GM12878 (cell line): Measurements from ENCODE around the gene PCARE. TPM values are rescaled to one million over a fixed set of nuclear protein-coding genes. Genes with fewer than 3 reads are reported as not detected.

Source experiments
- ATAC-seq: fragments of 200-7000 bp; cut with Tn5 transposase; 3 replicates; pipeline ENCODE4 v1.9.1; 2020; ENCODE audit warnings: mild to moderate bottlenecking, moderate library complexity
- BruUV-seq: library from RNA; stranded (reverse); fragments of 400-500 nt; replicated peaks from 2 replicates; lab custom pipeline; 2021; lab: Mats Ljungman, UMichigan
- CTCF ChIA-PET: fragments of 300-600 bp; sonication (Branson Sonifier 250); formaldehyde crosslinking; extraction: SDS; loops from one replicate; lab custom pipeline; 2021; ENCODE audit warnings: inconsistent platforms; lab: Yijun Ruan, JAX
- POLR2A ChIA-PET: fragments of 350-600 bp; formaldehyde crosslinking; extraction: SDS; loops from one replicate; lab custom pipeline; 2021; ENCODE audit warnings: inconsistent platforms; lab: Charles Lee
- RAD21 ChIA-PET: fragments of 300-600 bp; sonication (Branson Sonifier 250); formaldehyde crosslinking; loops from one replicate; lab custom pipeline; 2023; ENCODE audit warnings: antibody characterized with exemption; ENCODE audit not compliant: unreplicated experiment; lab: Charles Lee
- SMC1A ChIA-PET: fragments of 300-600 bp; sonication (Branson Sonifier 250); formaldehyde crosslinking; loops from one replicate; lab custom pipeline; 2023; ENCODE audit not compliant: unreplicated experiment, uncharacterized antibody; lab: Charles Lee
- DNase-seq: peaks from one replicate; pipeline ENCODE4 v3.0.0-alpha.2; 2011; ENCODE audit warnings: low read depth, low spot score
- FAIRE-seq: peaks from 3 replicates; lab custom pipeline; 2011; peaks lifted over from hg19 to GRCh38; lab: Jason Lieb, UNC
- H2AFZ ChIP-seq: 2 replicates; pipeline ENCODE4 v1.6.0; 2011; ENCODE audit warnings: low read depth, low read length, control low read depth; ENCODE audit not compliant: control insufficient read depth
- H3K27ac ChIP-seq: 2 replicates; pipeline ENCODE4 v1.5.1; 2011; ENCODE audit warnings: control low read depth; ENCODE audit not compliant: control insufficient read depth, insufficient read depth
- H3K27me3 ChIP-seq, 2 experiments: replicated peaks in 1 of 2; 2 replicates each; pipeline versions ENCODE4 v1.6.0 to v1.6.1; 2011; ENCODE audit warnings: low read length in 1 of 2; ENCODE audit not compliant: control insufficient read depth in 2 of 2, insufficient read depth in 2 of 2
- H3K36me3 ChIP-seq, 2 experiments: 2 replicates each; pipeline ENCODE4 v1.5.1; 2011; ENCODE audit warnings: low read length in 1 of 2; ENCODE audit not compliant: control insufficient read depth in 2 of 2, insufficient read depth in 2 of 2
- H3K4me1 ChIP-seq: 2 replicates; pipeline ENCODE4 v1.6.1; 2011; ENCODE audit warnings: mild to moderate bottlenecking, low read length, moderate library complexity, mixed read lengths; ENCODE audit not compliant: control insufficient read depth, insufficient read depth
- H3K4me2 ChIP-seq: 2 replicates; pipeline ENCODE4 v1.6.0; 2011; ENCODE audit warnings: control low read depth; ENCODE audit not compliant: control insufficient read depth, insufficient read depth
- H3K4me3 ChIP-seq: fragments of 200-600 bp; sonication (generic); 2 replicates; pipeline ENCODE4 v1.5.1; 2016
- H3K79me2 ChIP-seq: 2 replicates; pipeline ENCODE4 v1.6.0; 2011; ENCODE audit warnings: low read length; ENCODE audit not compliant: control insufficient read depth, insufficient read depth
- H3K9ac ChIP-seq: 2 replicates; pipeline ENCODE4 v1.8.0; 2011; ENCODE audit warnings: low read length, control low read depth, mixed read lengths; ENCODE audit not compliant: control insufficient read depth, insufficient read depth
- H3K9me3 ChIP-seq: replicated peaks from 3 replicates; pipeline ENCODE4 v1.5.1; 2011; ENCODE audit warnings: mild to moderate bottlenecking, low read length; ENCODE audit not compliant: control insufficient read depth, insufficient read depth
- H4K20me1 ChIP-seq: 2 replicates; pipeline ENCODE4 v1.6.0; 2011; ENCODE audit not compliant: control insufficient read depth, insufficient read depth
- BRCA1 ChIP-seq: IDR thresholded peaks from 2 replicates; pipeline ENCODE4 v1.6.1; 2011; ENCODE audit warnings: low read depth, low read length, improper control_type of control experiment
- CHD2 ChIP-seq: IDR thresholded peaks from 2 replicates; pipeline ENCODE4 v1.6.1; 2011; ENCODE audit warnings: low read depth, low read length, improper control_type of control experiment, borderline replicate concordance
- CREB1 ChIP-seq: IDR thresholded peaks from 2 replicates; pipeline ENCODE4 v1.6.1; 2012; ENCODE audit warnings: low read depth, mild to moderate bottlenecking, inconsistent platforms
- EED ChIP-seq: sonication (generic); IDR thresholded peaks from 2 replicates; pipeline ENCODE4 v1.6.1; 2016; ENCODE audit warnings: antibody characterized with exemption, low read depth
- IKZF1 ChIP-seq: fragments of 450-650 bp; conservative IDR thresholded peaks from 2 replicates; pipeline ENCODE4 v1.6.1; 2017; ENCODE audit warnings: antibody characterized with exemption, mild to moderate bottlenecking
- MEF2B ChIP-seq: fragments of 450-650 bp; IDR thresholded peaks from 2 replicates; pipeline ENCODE4 v1.6.1; 2018; ENCODE audit warnings: mild to moderate bottlenecking, moderate library complexity; ENCODE audit not compliant: partially characterized antibody, poor library complexity, severe bottlenecking
- RFX5 ChIP-seq: IDR thresholded peaks from 2 replicates; pipeline ENCODE4 v1.6.1; 2011; ENCODE audit warnings: low read depth, low read length, improper control_type of control experiment
- TBL1XR1 ChIP-seq: IDR thresholded peaks from 2 replicates; pipeline ENCODE4 v1.6.1; 2012; ENCODE audit warnings: low read depth, low read length, improper control_type of control experiment
- YBX1 ChIP-seq: fragments of 450-650 bp; IDR thresholded peaks from 2 replicates; pipeline ENCODE4 v1.6.1; 2016; ENCODE audit warnings: antibody characterized with exemption
- ZNF207 ChIP-seq: fragments of 450-650 bp; IDR thresholded peaks from 2 replicates; pipeline ENCODE4 v1.6.1; 2014; ENCODE audit warnings: antibody characterized with exemption, mild to moderate bottlenecking, borderline replicate concordance
- ZNF217 ChIP-seq: fragments of 450-650 bp; IDR thresholded peaks from 2 replicates; pipeline ENCODE4 v1.6.1; 2017; ENCODE audit warnings: antibody characterized with exemption, mild to moderate bottlenecking
- WGBS: methylation state at CpG from one replicate; pipeline ENCODE4 v1.1.6; 2016; ENCODE audit warnings: low lambda C conversion rate; ENCODE audit not compliant: insufficient replicate concordance, insufficient coverage; ENCODE audit errors: missing lambda C conversion rate; 5-methylcytosine and 5-hydroxymethylcytosine counted together
- in situ Hi-C: fragments of 300-500 bp; cut with MboI; formaldehyde crosslinking; loops from 9 replicates; pipeline ENCODE4 v1.14.3; 2018; ENCODE audit warnings: mixed read lengths
- intact Hi-C: fragments of 100-400 bp; cut with micrococcal nuclease; formaldehyde crosslinking; loops from one replicate; pipeline ENCODE4 v1.14.2; 2022; ENCODE audit not compliant: unreplicated experiment
- polyA plus RNA-seq, 11 experiments: library from polyadenylated mRNA; depleted of rRNA in 4 of 11; unstranded in 6 of 11; stranded (reverse) in 5 of 11; fragments of >200 nt; fragmentation: Nextera tagmentation in 4 of 11; fragmentation: Illumina TruSeq in 1 of 11; extraction: Ambion mirVana in 4 of 11; extraction: Trizol in 1 of 11; gene quantifications; 1 replicate in 1 of 11; 2 replicates in 10 of 11; pipeline versions ENCODE4 v1.2.1 to v1.2.3, GENCODE V29; 2011 to 2016; ENCODE audit warnings: inconsistent platforms in 2 of 11, missing spikeins in 2 of 11, low read depth in 1 of 11
- total RNA-seq, 4 experiments: library from RNA; depleted of rRNA in 3 of 4; stranded (reverse); fragments of >200 nt in 3 of 4; fragmentation: Illumina TruSeq in 1 of 4; extraction: Trizol in 1 of 4; gene quantifications; 2 replicates each; pipeline versions ENCODE4 v1.2.1 to v1.2.3, GENCODE V29; 2013 to 2021
- TF ChIP-seq, protein P1 (sequence below): fragments of 450-650 bp; IDR thresholded peaks from 2 replicates; pipeline ENCODE4 v1.6.1; 2017; ENCODE audit warnings: mild to moderate bottlenecking, low read depth, inconsistent platforms; ENCODE audit not compliant: poor library complexity, severe bottlenecking
- TF ChIP-seq, protein P2 (sequence below): fragments of 450-650 bp; IDR thresholded peaks from 2 replicates; pipeline ENCODE4 v1.6.1; 2017; ENCODE audit warnings: antibody characterized with exemption, mild to moderate bottlenecking, moderate library complexity
- TF ChIP-seq, protein P3 (sequence below), 3 experiments: IDR thresholded peaks in 2 of 3; conservative IDR thresholded peaks in 1 of 3; 2 replicates each; pipeline ENCODE4 v1.5.1; 2011; ENCODE audit warnings: low read depth in 3 of 3, low read length in 3 of 3, mild to moderate bottlenecking in 3 of 3, control low read depth in 2 of 3, moderate library complexity in 2 of 3, inconsistent platforms in 1 of 3, mixed read lengths in 1 of 3; ENCODE audit not compliant: control insufficient read depth in 2 of 3, insufficient read depth in 1 of 3; ENCODE audit errors: extremely low read depth in 1 of 3
- TF ChIP-seq, protein P4 (sequence below): fragments of 450-650 bp; formaldehyde crosslinking; IDR thresholded peaks from 2 replicates; pipeline ENCODE4 v1.5.0; 2022; ENCODE audit warnings: mild to moderate bottlenecking, missing genetic modification characterization

PCARE gene
- total and polyA plus RNA-seq, 10 of the 15 experiments (the other 5 are each of a cell fraction or from before 2014, with no cell fraction given), result 0.04 to 0.08 (median 0.06) TPM; not detected in 5

DNA sequence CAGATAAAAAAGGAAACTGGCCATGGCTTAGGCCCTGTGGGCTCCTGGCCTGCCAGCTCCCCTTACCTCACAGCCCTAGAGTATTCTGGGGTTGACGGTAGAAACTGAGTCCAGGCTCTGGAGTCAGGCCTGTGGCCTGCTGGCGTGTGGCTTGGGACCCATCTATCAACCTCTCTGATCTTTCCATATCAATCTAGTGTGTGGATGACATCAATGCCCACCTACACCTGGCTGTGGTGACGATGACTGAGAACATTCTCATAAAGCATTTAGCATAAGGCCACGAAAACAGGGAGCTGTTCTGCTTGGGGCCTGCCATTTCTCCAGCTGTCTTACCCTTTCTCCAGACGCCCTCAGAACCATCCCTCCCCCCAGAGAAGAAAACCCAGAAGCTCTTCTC lies 17.9 kb downstream of the PCARE start:
- Histone ChIP-seq H3K9ac (no peak overlapping the region), H3K36me3 (no peaks in the 10 kb centered on the region), H3K27ac (no peak overlapping the region), H3K4me1 (no peaks in the 10 kb centered on the region), H3K27me3 (no peaks in the 10 kb centered on the region), H4K20me1 (no peaks in the 10 kb centered on the region), H3K4me2 (no peak overlapping the region), H3K9me3 (no peaks in the 10 kb centered on the region), H3K79me2 (no peaks in the 10 kb centered on the region), H2AFZ (no peak overlapping the region), H3K4me3 (no peak overlapping the region)
- no TSS peak for BruUV-seq
- ATAC-seq (no peak), DNase-seq (no peak), FAIRE-seq (no peak)
- 62% methylated on average over 5 of the region's 5 CpGs for WGBS
- ChIA-PET SMC1A (no interaction called here), CTCF (no interaction called here), POLR2A (no interaction called here), RAD21 (no interaction called here)
- in situ Hi-C loops (no loop called here), intact Hi-C loops (no loop called here)
- TF ChIP-seq, protein P1, sequence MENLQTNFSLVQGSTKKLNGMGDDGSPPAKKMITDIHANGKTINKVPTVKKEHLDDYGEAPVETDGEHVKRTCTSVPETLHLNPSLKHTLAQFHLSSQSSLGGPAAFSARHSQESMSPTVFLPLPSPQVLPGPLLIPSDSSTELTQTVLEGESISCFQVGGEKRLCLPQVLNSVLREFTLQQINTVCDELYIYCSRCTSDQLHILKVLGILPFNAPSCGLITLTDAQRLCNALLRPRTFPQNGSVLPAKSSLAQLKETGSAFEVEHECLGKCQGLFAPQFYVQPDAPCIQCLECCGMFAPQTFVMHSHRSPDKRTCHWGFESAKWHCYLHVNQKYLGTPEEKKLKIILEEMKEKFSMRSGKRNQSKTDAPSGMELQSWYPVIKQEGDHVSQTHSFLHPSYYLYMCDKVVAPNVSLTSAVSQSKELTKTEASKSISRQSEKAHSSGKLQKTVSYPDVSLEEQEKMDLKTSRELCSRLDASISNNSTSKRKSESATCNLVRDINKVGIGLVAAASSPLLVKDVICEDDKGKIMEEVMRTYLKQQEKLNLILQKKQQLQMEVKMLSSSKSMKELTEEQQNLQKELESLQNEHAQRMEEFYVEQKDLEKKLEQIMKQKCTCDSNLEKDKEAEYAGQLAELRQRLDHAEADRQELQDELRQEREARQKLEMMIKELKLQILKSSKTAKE, result no peak
- no peak for TF ChIP-seq ZNF207
- no peak for TF ChIP-seq TBL1XR1
- TF ChIP-seq RFX5, result no peak
- TF ChIP-seq BRCA1, result no peak
- TF ChIP-seq EED, result no peak
- TF ChIP-seq IKZF1, result no peak
- no peak for TF ChIP-seq ZNF217
- TF ChIP-seq CHD2, result no peak
- TF ChIP-seq, protein P2, sequence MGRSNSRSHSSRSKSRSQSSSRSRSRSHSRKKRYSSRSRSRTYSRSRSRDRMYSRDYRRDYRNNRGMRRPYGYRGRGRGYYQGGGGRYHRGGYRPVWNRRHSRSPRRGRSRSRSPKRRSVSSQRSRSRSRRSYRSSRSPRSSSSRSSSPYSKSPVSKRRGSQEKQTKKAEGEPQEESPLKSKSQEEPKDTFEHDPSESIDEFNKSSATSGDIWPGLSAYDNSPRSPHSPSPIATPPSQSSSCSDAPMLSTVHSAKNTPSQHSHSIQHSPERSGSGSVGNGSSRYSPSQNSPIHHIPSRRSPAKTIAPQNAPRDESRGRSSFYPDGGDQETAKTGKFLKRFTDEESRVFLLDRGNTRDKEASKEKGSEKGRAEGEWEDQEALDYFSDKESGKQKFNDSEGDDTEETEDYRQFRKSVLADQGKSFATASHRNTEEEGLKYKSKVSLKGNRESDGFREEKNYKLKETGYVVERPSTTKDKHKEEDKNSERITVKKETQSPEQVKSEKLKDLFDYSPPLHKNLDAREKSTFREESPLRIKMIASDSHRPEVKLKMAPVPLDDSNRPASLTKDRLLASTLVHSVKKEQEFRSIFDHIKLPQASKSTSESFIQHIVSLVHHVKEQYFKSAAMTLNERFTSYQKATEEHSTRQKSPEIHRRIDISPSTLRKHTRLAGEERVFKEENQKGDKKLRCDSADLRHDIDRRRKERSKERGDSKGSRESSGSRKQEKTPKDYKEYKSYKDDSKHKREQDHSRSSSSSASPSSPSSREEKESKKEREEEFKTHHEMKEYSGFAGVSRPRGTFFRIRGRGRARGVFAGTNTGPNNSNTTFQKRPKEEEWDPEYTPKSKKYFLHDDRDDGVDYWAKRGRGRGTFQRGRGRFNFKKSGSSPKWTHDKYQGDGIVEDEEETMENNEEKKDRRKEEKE, result no peak
- TF ChIP-seq MEF2B, result no peak
- TF ChIP-seq, protein P3, sequence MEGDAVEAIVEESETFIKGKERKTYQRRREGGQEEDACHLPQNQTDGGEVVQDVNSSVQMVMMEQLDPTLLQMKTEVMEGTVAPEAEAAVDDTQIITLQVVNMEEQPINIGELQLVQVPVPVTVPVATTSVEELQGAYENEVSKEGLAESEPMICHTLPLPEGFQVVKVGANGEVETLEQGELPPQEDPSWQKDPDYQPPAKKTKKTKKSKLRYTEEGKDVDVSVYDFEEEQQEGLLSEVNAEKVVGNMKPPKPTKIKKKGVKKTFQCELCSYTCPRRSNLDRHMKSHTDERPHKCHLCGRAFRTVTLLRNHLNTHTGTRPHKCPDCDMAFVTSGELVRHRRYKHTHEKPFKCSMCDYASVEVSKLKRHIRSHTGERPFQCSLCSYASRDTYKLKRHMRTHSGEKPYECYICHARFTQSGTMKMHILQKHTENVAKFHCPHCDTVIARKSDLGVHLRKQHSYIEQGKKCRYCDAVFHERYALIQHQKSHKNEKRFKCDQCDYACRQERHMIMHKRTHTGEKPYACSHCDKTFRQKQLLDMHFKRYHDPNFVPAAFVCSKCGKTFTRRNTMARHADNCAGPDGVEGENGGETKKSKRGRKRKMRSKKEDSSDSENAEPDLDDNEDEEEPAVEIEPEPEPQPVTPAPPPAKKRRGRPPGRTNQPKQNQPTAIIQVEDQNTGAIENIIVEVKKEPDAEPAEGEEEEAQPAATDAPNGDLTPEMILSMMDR (IDR thresholded peaks at IDR 0.05 in 2 of 3, conservative IDR thresholded peaks at IDR 0.05 in 1 of 3; ENCODE audit: control insufficient read depth in 2 of 3, extremely low read depth in 1 of 3, insufficient read depth in 1 of 3, low read depth in 3 of 3, low read length in 3 of 3), result no peak
- TF ChIP-seq YBX1, result no peak
- TF ChIP-seq CREB1, result no peak
- TF ChIP-seq, protein P4, sequence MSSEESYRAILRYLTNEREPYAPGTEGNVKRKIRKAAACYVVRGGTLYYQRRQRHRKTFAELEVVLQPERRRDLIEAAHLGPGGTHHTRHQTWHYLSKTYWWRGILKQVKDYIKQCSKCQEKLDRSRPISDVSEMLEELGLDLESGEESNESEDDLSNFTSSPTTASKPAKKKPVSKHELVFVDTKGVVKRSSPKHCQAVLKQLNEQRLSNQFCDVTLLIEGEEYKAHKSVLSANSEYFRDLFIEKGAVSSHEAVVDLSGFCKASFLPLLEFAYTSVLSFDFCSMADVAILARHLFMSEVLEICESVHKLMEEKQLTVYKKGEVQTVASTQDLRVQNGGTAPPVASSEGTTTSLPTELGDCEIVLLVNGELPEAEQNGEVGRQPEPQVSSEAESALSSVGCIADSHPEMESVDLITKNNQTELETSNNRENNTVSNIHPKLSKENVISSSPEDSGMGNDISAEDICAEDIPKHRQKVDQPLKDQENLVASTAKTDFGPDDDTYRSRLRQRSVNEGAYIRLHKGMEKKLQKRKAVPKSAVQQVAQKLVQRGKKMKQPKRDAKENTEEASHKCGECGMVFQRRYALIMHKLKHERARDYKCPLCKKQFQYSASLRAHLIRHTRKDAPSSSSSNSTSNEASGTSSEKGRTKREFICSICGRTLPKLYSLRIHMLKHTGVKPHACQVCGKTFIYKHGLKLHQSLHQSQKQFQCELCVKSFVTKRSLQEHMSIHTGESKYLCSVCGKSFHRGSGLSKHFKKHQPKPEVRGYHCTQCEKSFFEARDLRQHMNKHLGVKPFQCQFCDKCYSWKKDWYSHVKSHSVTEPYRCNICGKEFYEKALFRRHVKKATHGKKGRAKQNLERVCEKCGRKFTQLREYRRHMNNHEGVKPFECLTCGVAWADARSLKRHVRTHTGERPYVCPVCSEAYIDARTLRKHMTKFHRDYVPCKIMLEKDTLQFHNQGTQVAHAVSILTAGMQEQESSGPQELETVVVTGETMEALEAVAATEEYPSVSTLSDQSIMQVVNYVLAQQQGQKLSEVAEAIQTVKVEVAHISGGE, result no peak
